Endothelial cell (in vitro differentiated cells): Measurements from ENCODE around the gene DBNDD2. TPM values are rescaled to one million over a fixed set of nuclear protein-coding genes. Genes with fewer than 3 reads are reported as not detected.

ENCODE experiments used
- DNase-seq: peaks from one replicate; pipeline ENCODE4 v3.0.0; 2021; ENCODE audit warnings: low spot score
- H3K27ac Mint-ChIP-seq: one replicate; pipeline ENCODE4 v1.8.0; 2021; ENCODE audit warnings: mixed read lengths, inconsistent platforms; ENCODE audit not compliant: unreplicated experiment
- H3K27me3 Mint-ChIP-seq: one replicate; pipeline ENCODE4 v1.8.0; 2021; ENCODE audit warnings: mild to moderate bottlenecking, moderate library complexity, mixed read lengths, inconsistent platforms; ENCODE audit not compliant: unreplicated experiment
- H3K36me3 Mint-ChIP-seq: one replicate; pipeline ENCODE4 v1.8.0; 2021; ENCODE audit warnings: mild to moderate bottlenecking, low read depth, mixed read lengths, inconsistent platforms; ENCODE audit not compliant: unreplicated experiment
- H3K4me1 Mint-ChIP-seq: one replicate; pipeline ENCODE4 v1.8.0; 2021; ENCODE audit warnings: mild to moderate bottlenecking, mixed read lengths, inconsistent platforms; ENCODE audit not compliant: unreplicated experiment
- H3K4me3 Mint-ChIP-seq: one replicate; pipeline ENCODE4 v1.8.0; 2021; ENCODE audit warnings: mild to moderate bottlenecking, mixed read lengths, inconsistent platforms; ENCODE audit not compliant: unreplicated experiment
- H3K9me3 Mint-ChIP-seq: one replicate; pipeline ENCODE4 v1.8.0; 2021; ENCODE audit warnings: mixed read lengths, inconsistent platforms; ENCODE audit not compliant: unreplicated experiment
- total RNA-seq: library from RNA; stranded (reverse); fragmentation: NEBNext Ultra II Directional; extraction: Animal tissue kit (Norgen Biotek cat#: 25700); gene quantifications from one replicate; pipeline ENCODE4 v1.2.1, GENCODE V29; 2021; ENCODE audit not compliant: unreplicated experiment
- TF ChIP-seq, protein P1 (sequence below): fragments of 200-600 bp; sonication (generic); IDR thresholded peaks from one replicate; pipeline ENCODE4 v1.5.0; 2021; ENCODE audit warnings: antibody characterized with exemption; ENCODE audit not compliant: unreplicated experiment

The DBNDD2 gene
- total RNA-seq, 1 donor from 2014 or later, result 2.0 TPM

GRCh38 chr20:45378191-45378590, 29.9 kb upstream of the DBNDD2 start, which contains the start of gene TP53TG5:
TP53TG5 (minus strand) TSS chr20:45378325; CDS start chr20:45378236, 89 bp downstream.
- H3K4me1 Mint-ChIP-seq, result no peaks in the 10 kb centered on the region
- TF ChIP-seq, protein P1, sequence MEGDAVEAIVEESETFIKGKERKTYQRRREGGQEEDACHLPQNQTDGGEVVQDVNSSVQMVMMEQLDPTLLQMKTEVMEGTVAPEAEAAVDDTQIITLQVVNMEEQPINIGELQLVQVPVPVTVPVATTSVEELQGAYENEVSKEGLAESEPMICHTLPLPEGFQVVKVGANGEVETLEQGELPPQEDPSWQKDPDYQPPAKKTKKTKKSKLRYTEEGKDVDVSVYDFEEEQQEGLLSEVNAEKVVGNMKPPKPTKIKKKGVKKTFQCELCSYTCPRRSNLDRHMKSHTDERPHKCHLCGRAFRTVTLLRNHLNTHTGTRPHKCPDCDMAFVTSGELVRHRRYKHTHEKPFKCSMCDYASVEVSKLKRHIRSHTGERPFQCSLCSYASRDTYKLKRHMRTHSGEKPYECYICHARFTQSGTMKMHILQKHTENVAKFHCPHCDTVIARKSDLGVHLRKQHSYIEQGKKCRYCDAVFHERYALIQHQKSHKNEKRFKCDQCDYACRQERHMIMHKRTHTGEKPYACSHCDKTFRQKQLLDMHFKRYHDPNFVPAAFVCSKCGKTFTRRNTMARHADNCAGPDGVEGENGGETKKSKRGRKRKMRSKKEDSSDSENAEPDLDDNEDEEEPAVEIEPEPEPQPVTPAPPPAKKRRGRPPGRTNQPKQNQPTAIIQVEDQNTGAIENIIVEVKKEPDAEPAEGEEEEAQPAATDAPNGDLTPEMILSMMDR, result no peak
- H3K27ac Mint-ChIP-seq, result no peak within 1 kb of the TSS
- H3K27me3 Mint-ChIP-seq, result peaks cover 1% of the 10 kb centered on the region
- no peaks in the 10 kb centered on the region for H3K9me3 Mint-ChIP-seq
- no peak within 1 kb of the TSS for H3K4me3 Mint-ChIP-seq
- no peak for DNase-seq
- H3K36me3 Mint-ChIP-seq, result no peaks in the 10 kb centered on the region

GRCh38 chr20:45387274-45387673, 20.8 kb upstream of the DBNDD2 start:
- Mint-ChIP-seq H3K27ac (no peak overlapping the region), H3K4me1 (no peaks in the 10 kb centered on the region), H3K36me3 (no peaks in the 10 kb centered on the region), H3K4me3 (no peak overlapping the region), H3K9me3 (no peaks in the 10 kb centered on the region), H3K27me3 (no peaks in the 10 kb centered on the region)
- no peak for DNase-seq
- TF ChIP-seq, protein P1, result no peak

GRCh38 chr20:45390931-45391330, 17.2 kb upstream of the DBNDD2 start:
- Mint-ChIP-seq H3K9me3 (no peaks in the 10 kb centered on the region), H3K36me3 (no peaks in the 10 kb centered on the region), H3K4me3 (no peak overlapping the region), H3K27me3 (no peaks in the 10 kb centered on the region), H3K4me1 (no peaks in the 10 kb centered on the region), H3K27ac (no peak overlapping the region)
- no peak for DNase-seq
- TF ChIP-seq, protein P1, result no peak

- Mint-ChIP-seq H3K27me3 (no peaks in the 10 kb centered on the region), H3K27ac (no peak overlapping the region)
These were observed 16.5 kb upstream of the DBNDD2 start for GRCh38 chr20:45391559-45391958.

DNA sequence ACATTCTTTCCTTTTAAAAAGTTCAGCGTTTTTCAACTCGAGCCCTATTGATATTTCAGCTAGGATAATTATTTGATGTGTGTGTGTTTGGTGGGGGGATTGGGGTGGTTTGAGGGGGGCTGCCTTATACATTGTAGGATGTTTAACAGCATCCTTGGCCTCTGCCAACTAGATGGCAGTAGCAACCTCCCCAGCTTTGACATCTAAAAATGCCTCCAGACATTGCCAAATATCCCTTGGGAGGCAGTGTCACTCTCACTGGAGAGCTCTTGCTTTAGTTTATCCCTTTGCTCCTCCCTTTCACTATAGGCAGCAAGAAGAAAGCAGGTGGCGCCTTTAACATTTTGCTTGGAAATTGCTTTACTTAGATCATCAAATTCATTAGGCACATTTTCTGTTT, 15.4 kb upstream of the DBNDD2 start:
- no peaks in the 10 kb centered on the region for H3K4me1 Mint-ChIP-seq
- no peaks in the 10 kb centered on the region for H3K9me3 Mint-ChIP-seq
- TF ChIP-seq, protein P1, result no peak
- H3K27me3 Mint-ChIP-seq, result no peaks in the 10 kb centered on the region
- no peak overlapping the region for H3K27ac Mint-ChIP-seq
- no peak overlapping the region for H3K4me3 Mint-ChIP-seq
- DNase-seq, result no peak
- no peaks in the 10 kb centered on the region for H3K36me3 Mint-ChIP-seq

More at GRCh38 chr20:45391559-45391958, 16.5 kb upstream of the DBNDD2 start:
- Mint-ChIP-seq H3K36me3 (no peaks in the 10 kb centered on the region), H3K9me3 (no peaks in the 10 kb centered on the region), H3K4me1 (no peaks in the 10 kb centered on the region), H3K4me3 (no peak overlapping the region)
- no peak for DNase-seq
- TF ChIP-seq, protein P1, result no peak
